DMS 273 treated with DMSO at 0.1 percent for 48 hours (cell line): ENCODE measurements around the gene TSHZ2.
A peak's percentile ranks its signal among the peaks of the same experiment; 100 is the strongest.

Experiments used
- DNase-seq: peaks from one replicate; lab custom pipeline; 2025; lab: John Stamatoyannopoulos, UW

TSHZ2 gene

GRCh38 chr20:52972190-52972937, at the start of gene TSHZ2:
TSS of gene TSHZ2 (plus strand) at chr20:52972358. CDS start at chr20:52973294, 936 bp downstream.
- DNase-seq = no peak

- no peak for DNase-seq
Measured at GRCh38 chr20:52922436-52922835, 49.7 kb upstream of the TSHZ2 start.

GRCh38 chr20:52923123-52923937, 48.8 kb upstream of the TSHZ2 start:
- DNase-seq = no peak

GRCh38 chr20:52924411-52925271, 47.5 kb upstream of the TSHZ2 start:
- no peak for DNase-seq

- DNase-seq = no peak
Measured at GRCh38 chr20:52926505-52926904, 45.7 kb upstream of the TSHZ2 start.

GRCh38 chr20:52933867-52934266, 38.3 kb upstream of the TSHZ2 start:
- no peak for DNase-seq

GRCh38 chr20:52936351-52937340, 35.5 kb upstream of the TSHZ2 start:
- DNase-seq = peak; percentile 65

- no peak for DNase-seq
Measured at GRCh38 chr20:52937591-52938100, 34.5 kb upstream of the TSHZ2 start.

GRCh38 chr20:52939141-52939540, 33.0 kb upstream of the TSHZ2 start:
- no peak for DNase-seq

- peak; percentile 74 for DNase-seq
Measured at GRCh38 chr20:52941808-52942207, 30.4 kb upstream of the TSHZ2 start.

GRCh38 chr20:52943185-52943841, 28.8 kb upstream of the TSHZ2 start:
- no peak for DNase-seq

- DNase-seq = no peak
Measured at GRCh38 chr20:52945268-52945667, 26.9 kb upstream of the TSHZ2 start.

- DNase-seq = no peak
Measured at GRCh38 chr20:52945862-52946522, 26.2 kb upstream of the TSHZ2 start.

GRCh38 chr20:52948491-52948890, 23.7 kb upstream of the TSHZ2 start:
- DNase-seq = no peak

- DNase-seq = no peak
Measured at GRCh38 chr20:52953020-52953419, 19.1 kb upstream of the TSHZ2 start.

- DNase-seq = no peak
Measured at GRCh38 chr20:52954849-52955248, 17.3 kb upstream of the TSHZ2 start.

GRCh38 chr20:52958211-52958610, 13.9 kb upstream of the TSHZ2 start:
- no peak for DNase-seq

- DNase-seq = peak; percentile 62
Measured at GRCh38 chr20:52959125-52959524, 13.0 kb upstream of the TSHZ2 start.

GRCh38 chr20:52962183-52962582, 10.0 kb upstream of the TSHZ2 start:
- no peak for DNase-seq

GRCh38 chr20:52963131-52963530, 9.0 kb upstream of the TSHZ2 start:
- no peak for DNase-seq
